Measurements from ENCODE around the gene TMEM167B. TPM values are rescaled to one million over a fixed set of nuclear protein-coding genes. Genes with fewer than 3 reads are reported as not detected.

Gene TMEM167B
- total and polyA plus RNA-seq, 2 of the 8 experiments (the other 6 are each of a cell fraction or from before 2014, with no cell fraction given), result 3.6 to 14.8 TPM

- TF ChIP-seq EP300 (IDR thresholded peaks at IDR 0.05; ENCODE audit: borderline replicate concordance in 1 of 2, low read depth in 2 of 2, low read length in 2 of 2), result no peak
- TF ChIP-seq BCL11A (IDR thresholded peaks at IDR 0.05; ENCODE audit: low read depth in 2 of 2, low read length in 2 of 2), result no peak
- no peak for TF ChIP-seq SIX5 (IDR thresholded peaks at IDR 0.05; ENCODE audit: low read depth, low read length)
These were observed 42.6 kb downstream of the TMEM167B start (continued) for GRCh38 chr1:109133002-109133706.

All from H1 (cell line).